SK-N-SH (cell line): Measurements from ENCODE around the gene MTR. TPM values are rescaled to one million over a fixed set of nuclear protein-coding genes. Genes with fewer than 3 reads are reported as not detected.

Experiments
- CTCF ChIA-PET: fragments of 300-600, 350-600 bp; formaldehyde crosslinking; extraction: SDS; loops from one replicate; lab custom pipeline; 2021; lab: Yijun Ruan, JAX
- POLR2A ChIA-PET: fragments of 350-600 bp; sonication (Branson Sonifier 250); formaldehyde crosslinking; extraction: SDS; loops from one replicate; lab custom pipeline; 2020; ENCODE audit warnings: antibody characterized with exemption, inconsistent platforms; lab: Yijun Ruan, JAX
- DNase-seq: peaks from one replicate; pipeline ENCODE4 v3.0.0; 2012
- H2AFZ ChIP-seq: fragments of 200-600 bp; sonication (generic); 2 replicates; pipeline ENCODE4 v1.8.1; 2016; ENCODE audit warnings: antibody characterized with exemption, mild to moderate bottlenecking, low read depth
- H3F3A ChIP-seq: fragments of 200-600 bp; sonication (generic); replicated peaks from 2 replicates; pipeline ENCODE3; 2016; ENCODE audit warnings: antibody characterized with exemption, mild to moderate bottlenecking; ENCODE audit not compliant: insufficient read depth
- H3K27ac ChIP-seq, 2 experiments: fragments of 200-500 bp in 1 of 2; fragments of 200-600 bp in 1 of 2; sonication (Bioruptor generic) in 1 of 2; sonication (generic), shearing (Covaris generic) in 1 of 2; 2 replicates each; pipeline versions ENCODE4 v1.5.1 to v1.6.1; 2014 to 2016; ENCODE audit warnings: low read depth in 2 of 2, inconsistent platforms in 1 of 2, low read length in 1 of 2, mild to moderate bottlenecking in 1 of 2, mixed read lengths in 1 of 2
- H3K27me3 ChIP-seq: fragments of 200-600 bp; sonication (generic), shearing (Covaris generic); 2 replicates; pipeline ENCODE4 v1.6.1; 2016; ENCODE audit warnings: mixed run types; ENCODE audit not compliant: insufficient read depth
- H3K36me3 ChIP-seq, 2 experiments: fragments of 200-500 bp in 1 of 2; fragments of 200-600 bp in 1 of 2; sonication (Bioruptor generic) in 1 of 2; sonication (generic) in 1 of 2; replicated peaks in 1 of 2; 2 replicates each; pipeline versions ENCODE3 to v1.5.1; 2014 to 2016; ENCODE audit warnings: low read length in 1 of 2, mild to moderate bottlenecking in 1 of 2; ENCODE audit not compliant: insufficient read depth in 2 of 2, control insufficient read depth in 1 of 2
- H3K4me1 ChIP-seq, 2 experiments: fragments of 200-500 bp in 1 of 2; fragments of 200-600 bp in 1 of 2; sonication (Bioruptor generic) in 1 of 2; sonication (generic), shearing (Covaris generic) in 1 of 2; 2 replicates each; pipeline versions ENCODE4 v1.5.1 to v1.6.1; 2014 to 2016; ENCODE audit warnings: low read depth in 1 of 2, low read length in 1 of 2, mixed run types in 1 of 2; ENCODE audit not compliant: insufficient read depth in 2 of 2, control insufficient read depth in 1 of 2
- H3K4me2 ChIP-seq: fragments of 200-600 bp; sonication (generic), shearing (Covaris generic); 2 replicates; pipeline ENCODE4 v1.6.1; 2017; ENCODE audit warnings: mixed run types
- H3K4me3 ChIP-seq, 2 experiments: fragments of 200-500 bp in 1 of 2; fragments of 200-600 bp in 1 of 2; sonication (Bioruptor generic) in 1 of 2; sonication (generic), shearing (Covaris generic) in 1 of 2; 2 replicates each; pipeline versions ENCODE4 v1.5.1 to v1.8.1; 2014 to 2016; ENCODE audit warnings: low read depth in 2 of 2, inconsistent platforms in 1 of 2, low read length in 1 of 2, mild to moderate bottlenecking in 1 of 2, mixed read lengths in 1 of 2, moderate library complexity in 1 of 2
- H3K79me2 ChIP-seq: fragments of 200-600 bp; sonication (generic); 2 replicates; pipeline ENCODE4 v1.8.1; 2017; ENCODE audit warnings: mild to moderate bottlenecking; ENCODE audit not compliant: insufficient read depth
- H3K9ac ChIP-seq: fragments of 200-600 bp; sonication (generic); 2 replicates; pipeline ENCODE4 v1.6.1; 2017; ENCODE audit warnings: mixed run types
- H3K9me2 ChIP-seq: fragments of 200-600 bp; sonication (generic); 2 replicates; pipeline ENCODE4 v1.6.1; 2017; ENCODE audit warnings: mixed run types
- H3K9me3 ChIP-seq: fragments of 200-600 bp; sonication (generic); 2 replicates; pipeline ENCODE4 v1.6.1; 2017; ENCODE audit warnings: mixed run types, mild to moderate bottlenecking, moderate library complexity
- H4K20me1 ChIP-seq: fragments of 200-600 bp; sonication (generic); 2 replicates; pipeline ENCODE4 v1.6.1; 2017; ENCODE audit warnings: mild to moderate bottlenecking, mixed run types; ENCODE audit not compliant: insufficient read depth
- EP300 ChIP-seq, 2 experiments: IDR thresholded peaks; 2 replicates each; pipeline versions ENCODE4 v1.4.0 to v1.6.1; 2012; ENCODE audit warnings: borderline replicate concordance in 1 of 2, low read depth in 1 of 2, low read length in 1 of 2
- EZH2phosphoT487 ChIP-seq: fragments of 200-600 bp; sonication (generic); IDR thresholded peaks from 2 replicates; pipeline ENCODE4 v1.6.1; 2017; ENCODE audit warnings: low read depth, mixed run types, mild to moderate bottlenecking, antibody characterized with exemption, moderate library complexity, borderline replicate concordance
- GATA2 ChIP-seq: sonication (generic); formaldehyde crosslinking; IDR thresholded peaks from 2 replicates; pipeline ENCODE4 v1.5.0; 2020; ENCODE audit warnings: mild to moderate bottlenecking, missing genetic modification reagents
- JUND ChIP-seq: IDR thresholded peaks from 2 replicates; pipeline ENCODE4 v1.4.0; 2012
- MEF2A ChIP-seq: IDR thresholded peaks from 2 replicates; pipeline ENCODE4 v1.4.0; 2012; ENCODE audit warnings: low read depth, borderline replicate concordance
- MXI1 ChIP-seq: IDR thresholded peaks from 2 replicates; pipeline ENCODE4 v1.6.1; 2012; ENCODE audit warnings: mild to moderate bottlenecking, low read depth, low read length, improper control_type of control experiment
- NFIC ChIP-seq: IDR thresholded peaks from 2 replicates; pipeline ENCODE4 v1.4.0; 2012; ENCODE audit warnings: borderline replicate concordance
- NRF1 ChIP-seq: IDR thresholded peaks from 2 replicates; pipeline ENCODE4 v1.6.1; 2012; ENCODE audit warnings: low read depth, mild to moderate bottlenecking, low read length
- POLR2AphosphoS5 ChIP-seq: IDR thresholded peaks from 2 replicates; pipeline ENCODE4 v1.6.1; 2012; ENCODE audit warnings: low read depth, low read length
- WGBS: methylation state at CpG from one replicate; pipeline ENCODE4 v1.1.6; 2017; ENCODE audit warnings: low lambda C conversion rate; 5-methylcytosine and 5-hydroxymethylcytosine counted together
- polyA plus RNA-seq, 3 experiments: library from polyadenylated mRNA; depleted of rRNA; stranded (reverse); fragments of >200 nt; gene quantifications; 2 replicates each; pipeline ENCODE4 v1.2.3, GENCODE V29; 2012
- TF ChIP-seq, protein P1 (sequence below): IDR thresholded peaks from 2 replicates; pipeline ENCODE4 v1.4.0; 2012; ENCODE audit warnings: low read depth, borderline replicate concordance
- TF ChIP-seq, protein P2 (sequence below): fragments of 150-350 bp; IDR thresholded peaks from 2 replicates; pipeline ENCODE4 v1.6.1; 2016; ENCODE audit warnings: mild to moderate bottlenecking, low read depth, low read length
- TF ChIP-seq, protein P3 (sequence below): IDR thresholded peaks from 2 replicates; pipeline ENCODE4; 2012

MTR gene
- polyA plus RNA-seq, 1 of the 3 experiments (the other 2 are of a cell fraction): 5.4 TPM

DNA sequence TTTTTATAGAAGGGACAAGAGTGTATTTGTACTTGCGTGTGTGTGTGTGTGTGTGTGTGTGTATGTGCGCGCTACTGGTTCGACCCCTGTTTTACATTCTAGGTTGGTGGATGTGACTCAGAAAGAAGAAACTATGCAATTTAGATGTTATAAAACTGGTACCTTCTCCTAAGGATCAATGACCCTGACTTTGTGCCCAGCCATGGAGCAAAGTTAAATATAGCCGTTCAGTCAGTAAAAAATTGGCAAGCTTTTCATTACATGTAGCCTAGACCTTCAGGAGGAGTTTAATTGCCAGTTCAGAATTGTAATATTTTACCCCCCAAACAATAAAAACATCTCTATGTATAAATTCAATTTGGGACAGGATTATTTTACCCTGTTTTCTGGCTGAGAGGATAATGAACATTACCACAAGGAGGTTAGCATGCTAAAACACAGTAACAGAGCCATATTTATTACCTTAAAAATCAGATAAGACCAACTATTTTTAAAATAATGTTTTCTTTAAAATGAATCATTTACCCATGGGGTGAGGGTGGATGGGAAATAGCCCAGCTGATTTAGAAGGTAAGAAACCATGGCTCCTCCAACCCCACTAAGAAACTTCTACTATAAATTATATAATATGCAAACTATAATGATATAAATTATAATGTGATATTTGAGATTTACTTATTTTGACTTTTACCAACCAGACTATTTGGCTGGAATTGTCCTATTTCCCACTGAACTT, 33.5 kb upstream of the MTR start:
- ChIA-PET CTCF (interaction anchor here (1.1 to 4.1 kb wide), 2 partner anchors 20 to 625 kb away, joined by 4 to 23 read pairs; no protein-coding TSS in a partner anchor), POLR2A (no interaction called here)
- Histone ChIP-seq H3K4me2 (no peak overlapping the region), H3K9me3 (no peaks in the 10 kb centered on the region), H3K9me2 (no peaks in the 10 kb centered on the region), H2AFZ (no peak overlapping the region), H4K20me1 (no peaks in the 10 kb centered on the region), H3K27me3 (no peaks in the 10 kb centered on the region), H3K79me2 (no peaks in the 10 kb centered on the region), H3K4me3 (no peak overlapping the region), H3K27ac (no peak overlapping the region), H3F3A (no peaks in the 10 kb centered on the region), H3K9ac (no peak overlapping the region), H3K36me3 (no peaks in the 10 kb centered on the region), H3K4me1 (no peaks in the 10 kb centered on the region)
- 73% methylated on average over 5 of the region's 5 CpGs for WGBS
- no peak for DNase-seq
- no peak for TF ChIP-seq EZH2phosphoT487
- TF ChIP-seq, protein P1, sequence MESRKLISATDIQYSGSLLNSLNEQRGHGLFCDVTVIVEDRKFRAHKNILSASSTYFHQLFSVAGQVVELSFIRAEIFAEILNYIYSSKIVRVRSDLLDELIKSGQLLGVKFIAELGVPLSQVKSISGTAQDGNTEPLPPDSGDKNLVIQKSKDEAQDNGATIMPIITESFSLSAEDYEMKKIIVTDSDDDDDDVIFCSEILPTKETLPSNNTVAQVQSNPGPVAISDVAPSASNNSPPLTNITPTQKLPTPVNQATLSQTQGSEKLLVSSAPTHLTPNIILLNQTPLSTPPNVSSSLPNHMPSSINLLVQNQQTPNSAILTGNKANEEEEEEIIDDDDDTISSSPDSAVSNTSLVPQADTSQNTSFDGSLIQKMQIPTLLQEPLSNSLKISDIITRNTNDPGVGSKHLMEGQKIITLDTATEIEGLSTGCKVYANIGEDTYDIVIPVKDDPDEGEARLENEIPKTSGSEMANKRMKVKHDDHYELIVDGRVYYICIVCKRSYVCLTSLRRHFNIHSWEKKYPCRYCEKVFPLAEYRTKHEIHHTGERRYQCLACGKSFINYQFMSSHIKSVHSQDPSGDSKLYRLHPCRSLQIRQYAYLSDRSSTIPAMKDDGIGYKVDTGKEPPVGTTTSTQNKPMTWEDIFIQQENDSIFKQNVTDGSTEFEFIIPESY: no peak

DNA sequence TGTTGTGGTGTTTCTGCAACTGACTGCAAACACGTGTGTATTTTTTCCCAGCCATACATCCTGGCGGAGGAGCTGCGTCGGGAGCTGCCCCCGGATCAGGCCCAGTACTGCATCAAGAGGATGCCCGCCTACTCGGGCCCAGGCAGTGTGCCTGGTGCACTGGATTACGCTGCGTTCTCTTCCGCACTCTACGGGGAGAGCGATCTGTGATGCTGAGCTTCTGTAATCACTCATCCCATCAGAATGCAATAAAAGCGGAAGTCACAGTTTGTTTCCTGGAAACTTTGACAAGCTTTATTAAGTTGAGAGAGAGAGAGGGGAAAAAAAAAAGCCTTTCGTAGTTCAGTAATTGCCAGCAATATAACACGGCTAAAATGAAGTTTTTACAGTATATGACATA, 32.7 kb upstream of the MTR start:
- CTCF ChIA-PET: interaction anchor here (1.1 to 4.1 kb wide), 2 partner anchors 19 to 625 kb away, joined by 4 to 23 read pairs; no protein-coding TSS in a partner anchor
- Histone ChIP-seq H3K9me3 (no peaks in the 10 kb centered on the region), H3K79me2 (no peaks in the 10 kb centered on the region), H3K27me3 (no peaks in the 10 kb centered on the region), H3K36me3 (no peaks in the 10 kb centered on the region), H3K4me3 (no peak overlapping the region), H2AFZ (no peak overlapping the region), H3K27ac (no peak overlapping the region), H3F3A (no peaks in the 10 kb centered on the region), H3K4me2 (no peak overlapping the region), H4K20me1 (no peaks in the 10 kb centered on the region), H3K9ac (no peak overlapping the region), H3K9me2 (no peaks in the 10 kb centered on the region), H3K4me1 (no peaks in the 10 kb centered on the region)
- POLR2A ChIA-PET: no interaction called here
- TF ChIP-seq NFIC: no peak
- TF ChIP-seq, protein P2, sequence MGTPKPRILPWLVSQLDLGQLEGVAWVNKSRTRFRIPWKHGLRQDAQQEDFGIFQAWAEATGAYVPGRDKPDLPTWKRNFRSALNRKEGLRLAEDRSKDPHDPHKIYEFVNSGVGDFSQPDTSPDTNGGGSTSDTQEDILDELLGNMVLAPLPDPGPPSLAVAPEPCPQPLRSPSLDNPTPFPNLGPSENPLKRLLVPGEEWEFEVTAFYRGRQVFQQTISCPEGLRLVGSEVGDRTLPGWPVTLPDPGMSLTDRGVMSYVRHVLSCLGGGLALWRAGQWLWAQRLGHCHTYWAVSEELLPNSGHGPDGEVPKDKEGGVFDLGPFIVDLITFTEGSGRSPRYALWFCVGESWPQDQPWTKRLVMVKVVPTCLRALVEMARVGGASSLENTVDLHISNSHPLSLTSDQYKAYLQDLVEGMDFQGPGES: no peak
- TF ChIP-seq, protein P3, sequence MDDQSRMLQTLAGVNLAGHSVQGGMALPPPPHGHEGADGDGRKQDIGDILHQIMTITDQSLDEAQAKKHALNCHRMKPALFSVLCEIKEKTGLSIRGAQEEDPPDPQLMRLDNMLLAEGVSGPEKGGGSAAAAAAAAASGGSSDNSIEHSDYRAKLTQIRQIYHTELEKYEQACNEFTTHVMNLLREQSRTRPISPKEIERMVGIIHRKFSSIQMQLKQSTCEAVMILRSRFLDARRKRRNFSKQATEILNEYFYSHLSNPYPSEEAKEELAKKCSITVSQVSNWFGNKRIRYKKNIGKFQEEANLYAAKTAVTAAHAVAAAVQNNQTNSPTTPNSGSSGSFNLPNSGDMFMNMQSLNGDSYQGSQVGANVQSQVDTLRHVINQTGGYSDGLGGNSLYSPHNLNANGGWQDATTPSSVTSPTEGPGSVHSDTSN: no peak
- TF ChIP-seq GATA2 (CRISPR knock-in tag): no peak
- TF ChIP-seq POLR2AphosphoS5: no peak
- TF ChIP-seq EP300 (IDR thresholded peaks at IDR 0.05; ENCODE audit: borderline replicate concordance in 1 of 2, low read depth in 1 of 2, low read length in 1 of 2): no peak
- TF ChIP-seq JUND: no peak
- no peak for TF ChIP-seq MEF2A
- TF ChIP-seq EZH2phosphoT487: no peak
- no peak for TF ChIP-seq NRF1
- no peak for TF ChIP-seq MXI1
- DNase-seq: no peak
- WGBS: 80% methylated on average over 15 of the region's 15 CpGs
